IPS-NIHi7 (cell line): ENCODE data around the gene SEZ6L2.
"Not testable (repeated sequence)": the region's sequence is repeated elsewhere in the genome, so short reads cannot be mapped to it uniquely, and the experiment has no call there.

Source experiments
- DNase-seq: peaks from one replicate; pipeline ENCODE4 v3.0.0; 2012; ENCODE audit warnings: mixed read lengths; ENCODE audit errors: extremely low spot score

SEZ6L2 gene

GRCh38 chr16:29891525-29892457, 7.6 kb downstream of the SEZ6L2 start:
- no peak for DNase-seq

- DNase-seq, result not testable (repeated sequence)
These were observed 10.0 kb downstream of the SEZ6L2 start for GRCh38 chr16:29889372-29889771.

GRCh38 chr16:29883987-29884386, 15.4 kb downstream of the SEZ6L2 start:
- DNase-seq, result no peak

GRCh38 chr16:29881050-29881449, 18.3 kb downstream of the SEZ6L2 start:
- no peak for DNase-seq

- no peak for DNase-seq
These were observed 21.2 kb downstream of the SEZ6L2 start for GRCh38 chr16:29878172-29878571.

GRCh38 chr16:29877266-29877961, 21.9 kb downstream of the SEZ6L2 start:
- DNase-seq, result peak; percentile 99

GRCh38 chr16:29876594-29877249, 22.6 kb downstream of the SEZ6L2 start:
- peak; percentile 54 for DNase-seq

- peak; percentile 65 for DNase-seq
These were observed 23.1 kb downstream of the SEZ6L2 start for GRCh38 chr16:29876217-29876593.

GRCh38 chr16:29875206-29875605, 24.1 kb downstream of the SEZ6L2 start:
- DNase-seq, result no peak

GRCh38 chr16:29873319-29873718, 26.0 kb downstream of the SEZ6L2 start:
- no peak for DNase-seq

- DNase-seq, result no peak
These were observed 27.4 kb downstream of the SEZ6L2 start for GRCh38 chr16:29871822-29872546.

GRCh38 chr16:29869067-29869466, 30.3 kb downstream of the SEZ6L2 start:
- DNase-seq, result not testable (repeated sequence)

GRCh38 chr16:29868396-29869009, 30.8 kb downstream of the SEZ6L2 start:
- no peak for DNase-seq

GRCh38 chr16:29864205-29864604, 35.1 kb downstream of the SEZ6L2 start:
- DNase-seq, result no peak

GRCh38 chr16:29863669-29863984, 35.7 kb downstream of the SEZ6L2 start:
- no peak for DNase-seq

GRCh38 chr16:29862884-29863668, 36.3 kb downstream of the SEZ6L2 start, which contains the start of gene CDIPT:
Gene CDIPT, minus strand, starts transcription at chr16:29863226. Its CDS starts 369 bp downstream, at chr16:29862857.
- peak; percentile 96 for DNase-seq

GRCh38 chr16:29862383-29862883, 36.9 kb downstream of the SEZ6L2 start:
- no peak for DNase-seq

GRCh38 chr16:29860218-29860617, 39.1 kb downstream of the SEZ6L2 start:
- no peak for DNase-seq

- no peak for DNase-seq
These were observed 40.4 kb downstream of the SEZ6L2 start for GRCh38 chr16:29858974-29859373.

- no peak for DNase-seq
These were observed 41.1 kb downstream of the SEZ6L2 start for GRCh38 chr16:29858149-29858849.
